H1 (cell line): Measurements from ENCODE around the gene C15orf61. TPM values are rescaled to one million over a fixed set of nuclear protein-coding genes. Genes with fewer than 3 reads are reported as not detected.

ENCODE experiments used
- CTCF ChIA-PET: fragments of 300-600 bp; sonication (Branson Sonifier 250); formaldehyde crosslinking; loops from one replicate; lab custom pipeline; 2021; ENCODE audit not compliant: partially characterized antibody; lab: Charles Lee
- POLR2A ChIA-PET: fragments of 300-600 bp; sonication (Branson Sonifier 250); formaldehyde crosslinking; loops from one replicate; lab custom pipeline; 2021; ENCODE audit warnings: inconsistent platforms; ENCODE audit not compliant: partially characterized antibody; lab: Charles Lee
- DNase-seq, 2 experiments: peaks; one replicate each; pipeline versions ENCODE4 v3.0.0 to v3.0.0-alpha.2; 2010 to 2022; ENCODE audit warnings: low spot score in 2 of 2, low read depth in 1 of 2, mixed read lengths in 1 of 2
- FAIRE-seq: peaks from 2 replicates; lab custom pipeline; 2011; peaks lifted over from hg19 to GRCh38; lab: Jason Lieb, UNC
- H2AFZ ChIP-seq: 2 replicates; pipeline ENCODE4 v1.8.1; 2012; ENCODE audit warnings: low read length, inconsistent platforms
- H2AK5ac ChIP-seq: 2 replicates; pipeline ENCODE4 v1.6.1; 2013; ENCODE audit warnings: low read depth, low read length
- H2BK120ac ChIP-seq: replicated peaks from 2 replicates; pipeline ENCODE3; 2013; ENCODE audit warnings: low read depth, low read length, inconsistent platforms
- H2BK12ac ChIP-seq: 2 replicates; pipeline ENCODE4 v1.6.1; 2013; ENCODE audit warnings: low read depth, low read length
- H2BK15ac ChIP-seq: 2 replicates; pipeline ENCODE4 v1.6.1; 2013; ENCODE audit warnings: low read length
- H2BK20ac ChIP-seq: 2 replicates; pipeline ENCODE4 v1.6.1; 2013; ENCODE audit warnings: low read length
- H2BK5ac ChIP-seq: 2 replicates; pipeline ENCODE4 v1.6.1; 2013; ENCODE audit warnings: low read depth, low read length
- H3K14ac ChIP-seq: 2 replicates; pipeline ENCODE4 v1.6.1; 2013; ENCODE audit warnings: inconsistent platforms; ENCODE audit not compliant: insufficient read length
- H3K18ac ChIP-seq: 2 replicates; pipeline ENCODE4 v1.6.1; 2013; ENCODE audit warnings: low read length; ENCODE audit errors: extremely low read depth
- H3K23ac ChIP-seq: 2 replicates; pipeline ENCODE4 v1.6.1; 2013; ENCODE audit warnings: inconsistent platforms; ENCODE audit not compliant: insufficient read length
- H3K23me2 ChIP-seq: 2 replicates; pipeline ENCODE4 v1.6.1; 2013; ENCODE audit warnings: low read depth, low read length
- H3K27ac ChIP-seq: 2 replicates; pipeline ENCODE4 v1.6.1; 2011; ENCODE audit warnings: low read depth, low read length, inconsistent platforms
- H3K27me3 ChIP-seq, 4 experiments: replicated peaks in 1 of 4; 1 replicate in 1 of 4; 2 replicates in 3 of 4; pipeline versions ENCODE4 v1.6.1 to v1.8.1; 2011 to 2013; ENCODE audit warnings: low read length in 3 of 4, mild to moderate bottlenecking in 3 of 4, inconsistent platforms in 2 of 4, mixed read lengths in 2 of 4, moderate library complexity in 1 of 4; ENCODE audit not compliant: control insufficient read depth in 3 of 4, insufficient read depth in 3 of 4; ENCODE audit errors: extremely low read depth in 1 of 4
- H3K36me3 ChIP-seq, 4 experiments: 2 replicates each; pipeline versions ENCODE4 v1.6.1 to v1.8.1; 2011 to 2013; ENCODE audit warnings: mild to moderate bottlenecking in 4 of 4, low read length in 3 of 4, moderate library complexity in 2 of 4, control low read depth in 1 of 4, inconsistent platforms in 1 of 4; ENCODE audit not compliant: insufficient read depth in 4 of 4, control insufficient read depth in 2 of 4
- H3K4ac ChIP-seq: replicated peaks from 2 replicates; pipeline ENCODE3; 2013; ENCODE audit warnings: low read length, low read depth, mixed read lengths, inconsistent platforms; ENCODE audit not compliant: insufficient read length
- H3K4me1 ChIP-seq, 4 experiments: replicated peaks in 1 of 4; 1 replicate in 1 of 4; 2 replicates in 3 of 4; pipeline versions ENCODE4 v1.6.1 to v1.8.1; 2011 to 2013; ENCODE audit warnings: low read length in 3 of 4, inconsistent platforms in 2 of 4, mixed read lengths in 1 of 4; ENCODE audit not compliant: insufficient read depth in 4 of 4, control insufficient read depth in 3 of 4
- H3K4me2 ChIP-seq, 2 experiments: 2 replicates each; pipeline versions ENCODE4 v1.6.1 to v1.8.1; 2011 to 2013; ENCODE audit warnings: low read depth in 2 of 2, low read length in 2 of 2, control low read depth in 1 of 2, inconsistent platforms in 1 of 2, mild to moderate bottlenecking in 1 of 2; ENCODE audit not compliant: insufficient read depth in 1 of 2
- H3K4me3 ChIP-seq, 4 experiments: fragments of 200-600, 300-600 bp in 1 of 4; sonication (generic), shearing (Covaris generic), sonication (Bioruptor Twin) in 1 of 4; 2 replicates each; pipeline versions ENCODE4 v1.5.1 to v1.8.1; 2011 to 2016; ENCODE audit warnings: low read length in 4 of 4, low read depth in 3 of 4, control low read depth in 2 of 4, inconsistent platforms in 2 of 4, mild to moderate bottlenecking in 2 of 4, mixed read lengths in 1 of 4, moderate library complexity in 1 of 4; ENCODE audit not compliant: insufficient read depth in 2 of 4; ENCODE audit errors: extremely low read depth in 1 of 4
- H3K56ac ChIP-seq: replicated peaks from 2 replicates; pipeline ENCODE3; 2013; ENCODE audit warnings: low read depth, mild to moderate bottlenecking, mixed read lengths, low read length, inconsistent platforms; ENCODE audit not compliant: insufficient read length
- H3K79me1 ChIP-seq: 2 replicates; pipeline ENCODE4 v1.6.1; 2013; ENCODE audit warnings: low read depth, low read length, control low read depth
- H3K79me2 ChIP-seq, 2 experiments: 2 replicates each; pipeline versions ENCODE4 v1.6.1 to v1.8.1; 2012 to 2013; ENCODE audit warnings: low read length in 2 of 2, mild to moderate bottlenecking in 2 of 2, inconsistent platforms in 1 of 2; ENCODE audit not compliant: insufficient read depth in 2 of 2, control insufficient read depth in 1 of 2
- H3K9ac ChIP-seq, 4 experiments: replicated peaks in 1 of 4; 1 replicate in 1 of 4; 2 replicates in 3 of 4; pipeline versions ENCODE4 v1.6.1 to v1.8.1; 2011 to 2013; ENCODE audit warnings: low read depth in 3 of 4, low read length in 3 of 4, control low read depth in 2 of 4, mild to moderate bottlenecking in 2 of 4, moderate library complexity in 2 of 4, inconsistent platforms in 1 of 4; ENCODE audit errors: extremely low read depth in 1 of 4
- H3K9me3 ChIP-seq, 2 experiments: 2 replicates each; pipeline versions ENCODE4 v1.6.1 to v1.8.1; 2012 to 2013; ENCODE audit warnings: mild to moderate bottlenecking in 2 of 2, moderate library complexity in 2 of 2, control low read depth in 1 of 2, inconsistent platforms in 1 of 2, low read depth in 1 of 2, low read length in 1 of 2, mixed read lengths in 1 of 2; ENCODE audit not compliant: insufficient read depth in 2 of 2
- H4K20me1 ChIP-seq, 2 experiments: replicated peaks in 1 of 2; 2 replicates each; pipeline versions ENCODE3 to v1.8.1; 2011 to 2013; ENCODE audit warnings: inconsistent platforms in 2 of 2, low read length in 2 of 2, mild to moderate bottlenecking in 1 of 2; ENCODE audit not compliant: insufficient read depth in 2 of 2, control insufficient read depth in 1 of 2
- H4K5ac ChIP-seq: 2 replicates; pipeline ENCODE4 v1.6.1; 2013; ENCODE audit warnings: low read length, low read depth, mixed read lengths, inconsistent platforms; ENCODE audit not compliant: insufficient read length
- H4K8ac ChIP-seq: 2 replicates; pipeline ENCODE4 v1.8.0; 2013; ENCODE audit warnings: mild to moderate bottlenecking, moderate library complexity, low read length, inconsistent platforms; ENCODE audit not compliant: insufficient read depth; ENCODE audit errors: extremely low read depth
- H4K91ac ChIP-seq: replicated peaks from 2 replicates; pipeline ENCODE3; 2013; ENCODE audit warnings: low read length, mixed read lengths, inconsistent platforms; ENCODE audit not compliant: insufficient read length
- CHD2 ChIP-seq: IDR thresholded peaks from 2 replicates; pipeline ENCODE4 v1.6.1; 2012; ENCODE audit warnings: low read length, improper control_type of control experiment
- CTBP2 ChIP-seq: IDR thresholded peaks from 2 replicates; pipeline ENCODE4 v1.7.0; 2011; ENCODE audit warnings: borderline replicate concordance, mild to moderate bottlenecking, moderate library complexity, mixed read lengths, low read length; ENCODE audit not compliant: insufficient read depth, insufficient read length
- POU5F1 ChIP-seq: IDR thresholded peaks from 2 replicates; pipeline ENCODE4 v1.6.1; 2011; ENCODE audit warnings: low read depth, mild to moderate bottlenecking, low read length, moderate library complexity
- SP1 ChIP-seq: IDR thresholded peaks from 2 replicates; pipeline ENCODE4 v1.6.1; 2011; ENCODE audit warnings: low read depth, low read length
- WGBS, 2 experiments: shearing (Covaris generic) in 1 of 2; methylation state at CpG; one replicate each; pipeline versions ENCODE4 v1.1.6 to v1.1.7; 2013 to 2015; ENCODE audit warnings: low lambda C conversion rate in 2 of 2, mixed read lengths in 2 of 2, inconsistent platforms in 1 of 2, low coverage in 1 of 2, missing lambda C conversion rate in 1 of 2; ENCODE audit not compliant: insufficient replicate concordance in 2 of 2, insufficient coverage in 1 of 2, insufficient read length in 1 of 2; ENCODE audit errors: extremely low coverage in 1 of 2, missing lambda C conversion rate in 1 of 2; 5-methylcytosine and 5-hydroxymethylcytosine counted together
- polyA plus RNA-seq, 7 experiments: library from polyadenylated mRNA; depleted of rRNA in 3 of 7; stranded (reverse) in 5 of 7; unstranded in 2 of 7; fragments of >200 nt in 5 of 7; fragments of 200-250 nt in 2 of 7; gene quantifications; 1 replicate in 5 of 7; 2 replicates in 1 of 7; 4 replicates in 1 of 7; pipeline versions ENCODE4 v1.2.1 to v1.2.3, GENCODE V29; 2011 to 2013; ENCODE audit warnings: missing spikeins in 2 of 7, mixed read lengths in 2 of 7
- total RNA-seq: library from RNA; stranded (reverse); fragmentation: NEBNext Ultra II Directional; extraction: Animal tissue kit (Norgen Biotek cat#: 25700); gene quantifications from 2 replicates; pipeline ENCODE4 v1.2.1, GENCODE V29; 2021

The C15orf61 gene
- total and polyA plus RNA-seq, 2 of the 8 experiments (the other 6 are each of a cell fraction or from before 2014, with no cell fraction given): 1.7 to 2.0 TPM

DNA sequence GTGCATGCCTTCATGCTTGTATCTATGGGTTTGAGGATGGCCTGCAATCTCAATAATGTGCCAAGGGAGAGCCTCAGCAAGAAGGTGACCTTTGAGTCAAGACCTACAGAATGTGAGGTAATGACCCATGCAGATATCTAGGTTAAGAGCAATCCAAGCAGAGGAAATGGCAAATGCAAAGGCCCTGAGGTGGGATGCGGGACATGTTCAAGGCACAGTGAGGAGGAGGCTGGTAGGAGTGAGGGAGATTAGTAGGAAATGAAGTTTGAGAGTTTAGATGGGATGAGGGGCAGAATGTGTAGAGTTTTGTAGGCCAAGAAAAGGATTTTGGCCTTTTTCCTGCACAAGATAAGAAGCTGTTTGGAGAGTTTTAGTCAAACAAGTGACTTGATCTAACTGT lies 16.8 kb downstream of the C15orf61 start:
- no peak overlapping the region for H3K4me2 ChIP-seq
- H3K9ac ChIP-seq: no peak overlapping the region
- H3K4ac ChIP-seq: no peak overlapping the region
- H3K9me3 ChIP-seq: no peaks in the 10 kb centered on the region
- no peak overlapping the region for H3K18ac ChIP-seq
- H3K56ac ChIP-seq: no peak overlapping the region
- ChIA-PET CTCF (no interaction called here), POLR2A (interaction anchor here (2.3 kb wide), 1 partner anchor 17 kb away, joined by 8 read pairs; the partner anchor contains the start of gene C15orf61)
- H4K5ac ChIP-seq: no peak overlapping the region
- DNase-seq: no peak
- TF ChIP-seq SP1 (no peak), POU5F1 (no peak), CHD2 (no peak), CTBP2 (no peak)
- H2BK5ac ChIP-seq: no peak overlapping the region
- H3K79me2 ChIP-seq: no peaks in the 10 kb centered on the region
- no peaks in the 10 kb centered on the region for H4K20me1 ChIP-seq
- no peak overlapping the region for H2BK12ac ChIP-seq
- no peak overlapping the region for H4K8ac ChIP-seq
- H3K4me1 ChIP-seq: no peaks in the 10 kb centered on the region
- H3K23ac ChIP-seq: no peak overlapping the region
- H3K4me3 ChIP-seq: no peak overlapping the region
- H2BK20ac ChIP-seq: no peak overlapping the region
- FAIRE-seq: no peak
- 71% methylated on average over 1 of the region's 1 CpG; no CpG with 5 or more reads in 1 of the 2 experiments for WGBS, 2 experiments
- no peak overlapping the region for H2AK5ac ChIP-seq
- H3K36me3 ChIP-seq: no peaks in the 10 kb centered on the region
- no peaks in the 10 kb centered on the region for H3K79me1 ChIP-seq
- no peaks in the 10 kb centered on the region for H3K27me3 ChIP-seq
- no peak overlapping the region for H2BK120ac ChIP-seq
- H3K27ac ChIP-seq: no peak overlapping the region
- H3K23me2 ChIP-seq: peaks cover 6% of the 10 kb centered on the region; the same call in 1 of the 2 replicates
- H2AFZ ChIP-seq: no peak overlapping the region
- H2BK15ac ChIP-seq: no peak overlapping the region
- H4K91ac ChIP-seq: no peak overlapping the region
- no peak overlapping the region for H3K14ac ChIP-seq
